Type B pancreatic cell (in vitro differentiated cells): ENCODE data around the gene FEV. TPM values are rescaled to one million over a fixed set of nuclear protein-coding genes. Genes with fewer than 3 reads are reported as not detected.

Experiments used
- DNase-seq: peaks from one replicate; pipeline ENCODE4 v3.0.0; 2021; ENCODE audit warnings: mixed read lengths; ENCODE audit not compliant: unreplicated experiment; ENCODE audit errors: extremely low spot score
- H3K27ac Mint-ChIP-seq: 2 replicates; pipeline ENCODE4 v1.8.0; 2021; ENCODE audit warnings: mild to moderate bottlenecking, mixed read lengths
- H3K27me3 Mint-ChIP-seq: 2 replicates; pipeline ENCODE4 v1.8.0; 2021; ENCODE audit warnings: mixed read lengths
- H3K36me3 Mint-ChIP-seq: 2 replicates; pipeline ENCODE4 v1.8.0; 2021; ENCODE audit warnings: mixed read lengths
- H3K4me1 Mint-ChIP-seq: one replicate; pipeline ENCODE4 v1.8.0; 2021; ENCODE audit warnings: mixed read lengths; ENCODE audit not compliant: unreplicated experiment
- H3K4me3 Mint-ChIP-seq: 2 replicates; pipeline ENCODE4 v1.8.0; 2021; ENCODE audit warnings: mild to moderate bottlenecking, mixed read lengths
- H3K9me3 Mint-ChIP-seq: 2 replicates; pipeline ENCODE4 v1.8.0; 2021; ENCODE audit warnings: mixed read lengths
- long read RNA-seq: library from polyadenylated mRNA; unstranded; transcript quantifications from one replicate; pipeline ENCODE4 v2.0.0, GENCODE V29; 2020
- total RNA-seq: library from RNA; stranded (reverse); gene quantifications from 2 replicates; pipeline ENCODE4 v1.2.1, GENCODE V29; 2021; ENCODE audit warnings: low replicate concordance
- TF ChIP-seq, protein P1 (sequence below): fragments of 200-600 bp; sonication (generic); conservative IDR thresholded peaks from 2 replicates; pipeline ENCODE4 v1.5.0; 2021; ENCODE audit warnings: antibody characterized with exemption, mild to moderate bottlenecking

The FEV gene
- total RNA-seq: 12.5 and 51.1 TPM in 2 replicates
- long read RNA-seq: 0 reads

DNA sequence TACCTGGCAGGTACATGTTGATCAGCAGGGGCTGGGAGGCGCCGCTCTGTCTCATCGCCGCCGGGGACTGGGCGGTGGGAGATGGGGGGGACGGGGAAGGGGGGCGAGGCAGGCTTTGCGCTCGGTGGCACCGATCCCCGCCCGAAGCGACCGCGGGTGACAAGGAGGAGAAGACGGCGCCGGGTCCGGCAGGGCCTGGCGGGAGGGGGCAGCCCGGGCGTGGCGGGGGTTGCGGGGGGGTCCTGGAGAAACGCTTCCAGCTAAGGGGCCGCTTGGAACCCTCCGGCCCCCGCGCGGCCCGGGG is at the start of gene FEV:
Gene FEV (minus strand): TSS at position 164 of the 304 bp plus-strand sequence. CDS start 109 bp downstream, at position 55.
- H3K27me3 Mint-ChIP-seq: peaks cover 91% of the 10 kb centered on the region
- peaks cover 3% of the 10 kb centered on the region for H3K4me1 Mint-ChIP-seq
- H3K27ac Mint-ChIP-seq: peak within 1 kb of the TSS; percentile 53
- no peaks in the 10 kb centered on the region for H3K36me3 Mint-ChIP-seq
- no peaks in the 10 kb centered on the region for H3K9me3 Mint-ChIP-seq
- DNase-seq: no peak
- TF ChIP-seq, protein P1, sequence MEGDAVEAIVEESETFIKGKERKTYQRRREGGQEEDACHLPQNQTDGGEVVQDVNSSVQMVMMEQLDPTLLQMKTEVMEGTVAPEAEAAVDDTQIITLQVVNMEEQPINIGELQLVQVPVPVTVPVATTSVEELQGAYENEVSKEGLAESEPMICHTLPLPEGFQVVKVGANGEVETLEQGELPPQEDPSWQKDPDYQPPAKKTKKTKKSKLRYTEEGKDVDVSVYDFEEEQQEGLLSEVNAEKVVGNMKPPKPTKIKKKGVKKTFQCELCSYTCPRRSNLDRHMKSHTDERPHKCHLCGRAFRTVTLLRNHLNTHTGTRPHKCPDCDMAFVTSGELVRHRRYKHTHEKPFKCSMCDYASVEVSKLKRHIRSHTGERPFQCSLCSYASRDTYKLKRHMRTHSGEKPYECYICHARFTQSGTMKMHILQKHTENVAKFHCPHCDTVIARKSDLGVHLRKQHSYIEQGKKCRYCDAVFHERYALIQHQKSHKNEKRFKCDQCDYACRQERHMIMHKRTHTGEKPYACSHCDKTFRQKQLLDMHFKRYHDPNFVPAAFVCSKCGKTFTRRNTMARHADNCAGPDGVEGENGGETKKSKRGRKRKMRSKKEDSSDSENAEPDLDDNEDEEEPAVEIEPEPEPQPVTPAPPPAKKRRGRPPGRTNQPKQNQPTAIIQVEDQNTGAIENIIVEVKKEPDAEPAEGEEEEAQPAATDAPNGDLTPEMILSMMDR: no peak
- H3K4me3 Mint-ChIP-seq: peak within 1 kb of the TSS; percentile 83

DNA sequence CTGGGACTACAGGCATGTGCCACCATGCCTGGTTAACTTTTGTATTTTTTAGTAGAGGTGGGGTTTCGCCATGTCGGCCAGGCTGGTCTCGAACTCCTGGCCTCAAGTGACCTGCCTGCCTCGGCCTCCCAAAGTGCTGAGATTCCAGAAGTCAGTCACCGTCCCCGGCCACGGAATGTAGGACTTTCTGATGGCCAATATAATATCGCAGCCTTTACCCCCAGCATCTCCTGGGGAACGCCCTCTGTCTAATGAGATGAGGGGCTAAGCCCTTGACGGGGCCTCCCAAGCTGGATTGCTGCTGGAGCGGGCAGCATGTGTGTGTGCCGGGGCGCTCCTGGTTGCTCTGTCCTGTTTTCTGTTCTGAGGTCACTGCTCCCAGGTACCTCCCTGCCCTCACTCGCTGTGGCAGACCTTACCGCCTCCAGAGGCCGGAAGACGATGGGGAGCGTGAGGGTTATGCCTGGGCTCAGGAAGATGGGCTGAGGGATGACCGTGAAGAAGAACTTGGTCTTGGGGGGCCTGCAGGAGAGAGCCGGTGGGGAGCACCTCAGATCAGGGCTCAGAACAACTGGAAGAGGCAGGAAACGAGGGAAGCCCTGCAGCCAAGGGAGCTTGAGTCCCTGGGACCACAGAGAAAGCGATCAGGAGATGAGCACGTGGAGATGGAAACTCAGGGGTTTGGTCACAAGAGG is 47.2 kb upstream of the FEV start:
- no peaks in the 10 kb centered on the region for H3K4me1 Mint-ChIP-seq
- H3K9me3 Mint-ChIP-seq: no peaks in the 10 kb centered on the region
- H3K27me3 Mint-ChIP-seq: peaks cover 65% of the 10 kb centered on the region
- TF ChIP-seq, protein P1: no peak
- no peaks in the 10 kb centered on the region for H3K36me3 Mint-ChIP-seq
- H3K27ac Mint-ChIP-seq: no peak overlapping the region
- DNase-seq: no peak
- no peak overlapping the region for H3K4me3 Mint-ChIP-seq

DNA sequence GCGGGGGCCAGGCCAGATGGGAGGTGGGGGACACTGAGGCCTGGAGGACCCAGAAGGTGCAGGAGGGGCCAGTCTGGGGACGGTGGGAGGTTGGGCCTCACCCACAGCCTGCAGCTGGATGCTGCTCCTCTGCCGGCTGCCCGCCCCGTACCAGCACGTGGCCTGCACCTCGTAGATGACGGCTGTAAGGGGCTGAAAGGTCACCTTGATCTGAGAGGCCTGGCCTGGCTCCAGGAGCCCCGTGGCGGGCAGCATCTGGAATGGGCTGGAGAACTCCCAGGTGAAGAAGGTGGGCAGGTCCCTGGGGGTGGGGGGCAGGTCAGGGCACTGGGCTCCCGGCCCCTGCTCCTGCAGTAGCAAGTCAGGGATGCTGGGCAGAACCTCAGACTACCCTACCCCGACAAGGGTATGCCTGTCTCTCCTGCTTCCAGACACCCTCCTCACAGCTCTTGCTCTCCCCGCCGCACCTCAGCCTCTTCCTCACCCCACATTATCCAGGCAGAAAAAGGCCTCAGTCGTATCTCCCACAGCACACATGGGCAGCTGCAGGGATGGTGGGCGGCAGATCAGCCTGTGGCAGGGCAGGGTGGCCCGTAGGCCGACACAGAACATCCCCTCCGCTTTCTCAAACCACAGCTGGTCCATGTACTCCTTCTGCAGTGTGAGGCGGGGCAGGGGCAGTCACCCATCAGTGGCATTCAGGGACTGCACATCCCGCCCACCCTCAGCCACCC is 46.2 kb upstream of the FEV start:
- Mint-ChIP-seq H3K27me3 (peaks cover 63% of the 10 kb centered on the region), H3K9me3 (no peaks in the 10 kb centered on the region), H3K4me1 (no peaks in the 10 kb centered on the region), H3K4me3 (no peak overlapping the region), H3K27ac (no peak overlapping the region), H3K36me3 (no peaks in the 10 kb centered on the region)
- TF ChIP-seq, protein P1: no peak
- DNase-seq: no peak

DNA sequence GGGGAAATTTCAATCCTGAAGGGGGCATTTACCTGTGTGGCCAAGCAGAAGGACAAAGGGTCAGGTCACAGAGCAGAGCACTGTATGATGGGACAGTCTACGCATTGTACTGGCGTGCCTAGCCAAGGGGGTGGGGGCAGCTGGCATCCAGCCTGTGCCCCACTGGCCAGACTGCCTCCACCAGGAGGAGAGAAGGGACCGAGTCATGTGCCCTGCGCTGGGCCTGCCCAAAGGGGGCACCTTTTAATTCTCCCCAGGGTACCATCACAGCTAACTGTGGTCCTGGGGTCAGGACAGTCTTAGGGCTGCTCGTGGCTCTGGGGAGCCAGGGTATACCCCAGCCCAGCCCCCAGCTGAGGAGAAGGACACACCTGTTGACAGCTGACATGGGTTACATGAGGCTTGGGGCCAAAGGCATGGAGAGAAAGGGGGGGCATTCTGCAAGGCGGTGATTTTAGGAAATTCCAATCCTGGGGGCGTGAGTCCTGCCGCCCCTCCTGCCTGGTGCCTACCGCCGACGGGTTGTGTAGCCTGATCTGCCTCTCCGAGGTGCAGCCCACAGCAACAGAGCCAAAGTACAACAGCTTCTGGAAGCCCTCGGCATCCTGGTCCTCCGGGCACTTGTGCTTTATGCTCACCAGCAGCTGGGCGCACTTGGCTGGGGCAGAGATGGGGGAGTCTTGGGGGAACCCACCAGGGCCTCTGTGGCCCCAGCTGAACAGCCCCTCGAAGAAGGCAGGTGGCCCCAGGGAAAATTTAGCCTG is 45.4 kb upstream of the FEV start:
- no peak overlapping the region for H3K27ac Mint-ChIP-seq
- peaks cover 62% of the 10 kb centered on the region for H3K27me3 Mint-ChIP-seq
- H3K4me1 Mint-ChIP-seq: no peaks in the 10 kb centered on the region
- no peak overlapping the region for H3K4me3 Mint-ChIP-seq
- no peaks in the 10 kb centered on the region for H3K9me3 Mint-ChIP-seq
- no peaks in the 10 kb centered on the region for H3K36me3 Mint-ChIP-seq
- TF ChIP-seq, protein P1: no peak
- DNase-seq: no peak

DNA sequence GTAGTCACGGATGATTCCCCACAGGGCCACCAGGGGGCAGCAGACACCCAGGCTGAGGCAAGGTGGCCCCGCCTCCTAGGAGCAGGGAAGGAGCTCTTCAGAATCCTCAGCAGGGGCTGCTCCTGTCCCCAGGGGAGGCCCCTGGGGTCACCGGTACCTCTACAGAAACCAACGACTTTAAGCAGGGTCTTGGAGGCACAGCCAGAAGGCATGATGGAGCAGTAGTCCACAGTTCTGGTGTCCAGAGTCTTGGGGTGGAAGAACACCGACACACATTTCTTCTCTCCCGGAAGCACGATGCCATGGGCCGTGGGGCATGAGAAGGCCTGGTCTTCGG is 44.8 kb upstream of the FEV start:
- Mint-ChIP-seq H3K4me1 (no peaks in the 10 kb centered on the region), H3K9me3 (no peaks in the 10 kb centered on the region), H3K36me3 (no peaks in the 10 kb centered on the region), H3K27me3 (peaks cover 62% of the 10 kb centered on the region), H3K4me3 (no peak overlapping the region), H3K27ac (no peak overlapping the region)
- peak; percentile 84 for DNase-seq
- TF ChIP-seq, protein P1: peak; percentile 95
